GM23338 (cell line): ENCODE results near the gene ZFPL1. TPM values are rescaled to one million over a fixed set of nuclear protein-coding genes. Genes with fewer than 3 reads are reported as not detected.

Experiments used
- ATAC-seq: fragments of 200-7000 bp; cut with Tn5 transposase; 3 replicates; pipeline ENCODE4 v1.9.1; 2020
- DNase-seq: peaks from one replicate; pipeline ENCODE4 v3.0.0-alpha.2; 2015; ENCODE audit warnings: low spot score
- H2AFZ ChIP-seq: fragments of 200-600 bp; sonication (generic); 2 replicates; pipeline ENCODE4 v1.8.0; 2016; ENCODE audit warnings: antibody characterized with exemption, mild to moderate bottlenecking, moderate library complexity
- H3F3A ChIP-seq: fragments of 200-600 bp; sonication (generic); replicated peaks from 2 replicates; pipeline ENCODE4 v1.8.0; 2017; ENCODE audit warnings: antibody characterized with exemption, mixed run types, low read depth
- H3K27ac ChIP-seq: fragments of 200-600 bp; sonication (generic); 2 replicates; pipeline ENCODE4 v1.6.1; 2016; ENCODE audit warnings: low read depth
- H3K27me3 ChIP-seq: fragments of 200-600 bp; sonication (generic); 2 replicates; pipeline ENCODE4 v1.8.0; 2016; ENCODE audit warnings: mild to moderate bottlenecking, mixed run types, moderate library complexity; ENCODE audit not compliant: insufficient read depth
- H3K36me3 ChIP-seq: fragments of 200-600 bp; sonication (generic); 2 replicates; pipeline ENCODE4 v1.8.0; 2016; ENCODE audit warnings: mild to moderate bottlenecking; ENCODE audit not compliant: insufficient read depth
- H3K4me1 ChIP-seq: fragments of 200-600 bp; sonication (generic); 2 replicates; pipeline ENCODE4 v1.8.0; 2016; ENCODE audit warnings: mild to moderate bottlenecking, moderate library complexity; ENCODE audit not compliant: insufficient read depth
- H3K4me2 ChIP-seq: fragments of 200-600 bp; sonication (generic); 2 replicates; pipeline ENCODE4 v1.7.1; 2017; ENCODE audit warnings: mixed run types
- H3K4me3 ChIP-seq: fragments of 200-600 bp; sonication (generic); 2 replicates; pipeline ENCODE4 v1.6.1; 2016; ENCODE audit warnings: mixed run types
- H3K79me2 ChIP-seq: fragments of 200-600 bp; sonication (generic); replicated peaks from 2 replicates; pipeline ENCODE4 v1.8.0; 2017; ENCODE audit warnings: mild to moderate bottlenecking; ENCODE audit not compliant: insufficient read depth
- H3K9me2 ChIP-seq: fragments of 200-600 bp; sonication (generic); 2 replicates; pipeline ENCODE4 v1.8.0; 2017; ENCODE audit not compliant: insufficient read depth
- H4K20me1 ChIP-seq: fragments of 200-600 bp; sonication (generic); replicated peaks from 2 replicates; pipeline ENCODE4 v1.8.0; 2017; ENCODE audit warnings: mild to moderate bottlenecking; ENCODE audit not compliant: insufficient read depth
- H3K27ac Mint-ChIP-seq: 2 replicates; pipeline ENCODE4 v1.8.0; 2020; ENCODE audit warnings: inconsistent platforms, mild to moderate bottlenecking, moderate library complexity, mixed read lengths
- H3K27me3 Mint-ChIP-seq: 3 replicates; pipeline ENCODE4 v1.8.0; 2022; ENCODE audit warnings: low read depth, mild to moderate bottlenecking, moderate library complexity, mixed read lengths, inconsistent platforms; ENCODE audit not compliant: insufficient read depth, poor library complexity
- H3K36me3 Mint-ChIP-seq: 3 replicates; pipeline ENCODE4 v1.8.0; 2021; ENCODE audit warnings: low read depth, mild to moderate bottlenecking, inconsistent platforms, moderate library complexity, mixed read lengths
- H3K4me1 Mint-ChIP-seq: 3 replicates; pipeline ENCODE4 v1.8.0; 2020; ENCODE audit warnings: mild to moderate bottlenecking, inconsistent platforms, mixed read lengths
- H3K4me3 Mint-ChIP-seq: 3 replicates; pipeline ENCODE4 v1.8.0; 2021; ENCODE audit warnings: moderate library complexity, mild to moderate bottlenecking, inconsistent platforms, mixed read lengths
- H3K9me3 Mint-ChIP-seq: 3 replicates; pipeline ENCODE4 v1.8.0; 2020; ENCODE audit warnings: moderate library complexity, mild to moderate bottlenecking, inconsistent platforms, mixed read lengths
- CREB1 ChIP-seq: fragments of 250-450 bp; sonication (Bioruptor Pico); IDR thresholded peaks from 2 replicates; pipeline ENCODE4 v1.5.0; 2020; ENCODE audit warnings: low read depth, mild to moderate bottlenecking, moderate library complexity
- ETS1 ChIP-seq: IDR thresholded peaks from 2 replicates; pipeline ENCODE4 v1.6.1; 2016; ENCODE audit warnings: antibody characterized with exemption
- EZH2phosphoT487 ChIP-seq: fragments of 200-600 bp; sonication (generic); IDR thresholded peaks from one replicate; pipeline ENCODE4 v1.8.1; 2018; ENCODE audit warnings: antibody characterized with exemption; ENCODE audit not compliant: unreplicated experiment
- JUNB ChIP-seq: IDR thresholded peaks from one replicate; pipeline ENCODE4 v1.6.1; 2016; ENCODE audit warnings: antibody characterized with exemption; ENCODE audit not compliant: unreplicated experiment
- NANOG ChIP-seq: IDR thresholded peaks from 2 replicates; pipeline ENCODE4 v1.6.1; 2016; ENCODE audit warnings: antibody characterized with exemption, borderline replicate concordance
- POLR2AphosphoS5 ChIP-seq: IDR thresholded peaks from 2 replicates; pipeline ENCODE4 v1.6.1; 2016; ENCODE audit warnings: antibody characterized with exemption, low read depth
- STAT1 ChIP-seq: IDR thresholded peaks from one replicate; pipeline ENCODE4 v1.6.1; 2016; ENCODE audit warnings: antibody characterized with exemption; ENCODE audit not compliant: unreplicated experiment
- ZNF462 ChIP-seq: fragments of 250-450 bp; sonication (Bioruptor Pico); IDR thresholded peaks from 2 replicates; pipeline ENCODE4 v1.5.0; 2020; ENCODE audit warnings: mild to moderate bottlenecking, moderate library complexity
- polyA plus RNA-seq: library from polyadenylated mRNA; unstranded; fragments of >200 nt; fragmentation: Nextera tagmentation; extraction: Ambion mirVana; gene quantifications from 2 replicates; pipeline ENCODE4 v1.2.1, GENCODE V29; 2016
- total RNA-seq: library from RNA; depleted of rRNA; stranded (reverse); fragments of >200 nt; shearing (Covaris generic); gene quantifications from 2 replicates; pipeline ENCODE4 v1.2.3, GENCODE V29; 2014

Gene ZFPL1
- total and polyA plus RNA-seq, 2 experiments from 2014 or later: 26.3 to 26.8 TPM

- Mint-ChIP-seq H3K27me3 (peaks cover 2% of the 10 kb centered on the region), H3K4me1 (peaks cover 32% of the 10 kb centered on the region), H3K9me3 (no peaks in the 10 kb centered on the region), H3K4me3 (peak overlapping the region; percentile 60), H3K27ac (peak overlapping the region; percentile 93), H3K36me3 (no peaks in the 10 kb centered on the region)
- H3K79me2 ChIP-seq: no peaks in the 10 kb centered on the region
- H3K4me2 ChIP-seq: peak overlapping the region; percentile 62; the same call in 1 of the 2 replicates
- H3K27me3 ChIP-seq: no peaks in the 10 kb centered on the region
- no peaks in the 10 kb centered on the region for H3K9me2 ChIP-seq
- H3K4me1 ChIP-seq: peaks cover 13% of the 10 kb centered on the region
- DNase-seq: peak; percentile 77
- no peak overlapping the region for H3K4me3 ChIP-seq
- H3F3A ChIP-seq: no peaks in the 10 kb centered on the region
- no peaks in the 10 kb centered on the region for H4K20me1 ChIP-seq
- H2AFZ ChIP-seq: peak overlapping the region; percentile 89; the same call in 1 of the 2 replicates
- peak; percentile 85 for ATAC-seq
- H3K36me3 ChIP-seq: no peaks in the 10 kb centered on the region
- no peak for TF ChIP-seq EZH2phosphoT487
- peak; percentile 26; the same call in 1 of the 2 replicates for TF ChIP-seq POLR2AphosphoS5
- no peak for TF ChIP-seq NANOG
- H3K27ac ChIP-seq: peak overlapping the region; percentile 77; the same call in 1 of the 2 replicates
Observed at GRCh38 chr11:65066805-65067291, 17.2 kb upstream of the ZFPL1 start.

- peak overlapping the region; percentile 39; the same call in 2 of the 3 replicates for H3K4me3 Mint-ChIP-seq
- ATAC-seq (peak; percentile 8), DNase-seq (no peak)
- peaks cover 32% of the 10 kb centered on the region for H3K4me1 Mint-ChIP-seq
- no peaks in the 10 kb centered on the region for H4K20me1 ChIP-seq
- peaks cover 13% of the 10 kb centered on the region for H3K4me1 ChIP-seq
- TF ChIP-seq NANOG: no peak
- TF ChIP-seq ETS1: no peak
- TF ChIP-seq STAT1: no peak
- TF ChIP-seq CREB1: no peak
- no peak for TF ChIP-seq JUNB
- no peaks in the 10 kb centered on the region for H3K9me3 Mint-ChIP-seq
- no peak overlapping the region for H3K4me3 ChIP-seq
- no peaks in the 10 kb centered on the region for H3K36me3 ChIP-seq
- H3K36me3 Mint-ChIP-seq: no peaks in the 10 kb centered on the region
- no peaks in the 10 kb centered on the region for H3K79me2 ChIP-seq
- peaks cover 5% of the 10 kb centered on the region for H3K27me3 Mint-ChIP-seq
- 0 out of 2 replicates have a peak overlapping the region, but pooled peaks have one; percentile 77 for H3K27ac ChIP-seq
- no peaks in the 10 kb centered on the region for H3K27me3 ChIP-seq
- 0 out of 2 replicates have a peak overlapping the region, but pooled peaks have one; percentile 89 for H2AFZ ChIP-seq
- H3K4me2 ChIP-seq: 0 out of 2 replicates have a peak overlapping the region, but pooled peaks have one; percentile 62
- H3F3A ChIP-seq: no peaks in the 10 kb centered on the region
- H3K27ac Mint-ChIP-seq: peak overlapping the region; percentile 93
- no peaks in the 10 kb centered on the region for H3K9me2 ChIP-seq
Observed at GRCh38 chr11:65067446-65067845, 16.6 kb upstream of the ZFPL1 start.

GRCh38 chr11:65069217-65069616, 14.8 kb upstream of the ZFPL1 start:
- no peaks in the 10 kb centered on the region for H3K36me3 Mint-ChIP-seq
- H4K20me1 ChIP-seq: no peaks in the 10 kb centered on the region
- H3K36me3 ChIP-seq: no peaks in the 10 kb centered on the region
- peaks cover 32% of the 10 kb centered on the region for H3K4me1 Mint-ChIP-seq
- DNase-seq (no peak), ATAC-seq (no peak)
- no peaks in the 10 kb centered on the region for H3K9me2 ChIP-seq
- no peaks in the 10 kb centered on the region for H3K27me3 ChIP-seq
- H3K9me3 Mint-ChIP-seq: no peaks in the 10 kb centered on the region
- no peak overlapping the region for H3K4me3 Mint-ChIP-seq
- H3K79me2 ChIP-seq: no peaks in the 10 kb centered on the region
- H3K27ac Mint-ChIP-seq: no peak overlapping the region
- H3K4me3 ChIP-seq: no peak overlapping the region
- H3K27ac ChIP-seq: no peak overlapping the region
- peaks cover 12% of the 10 kb centered on the region for H3K27me3 Mint-ChIP-seq
- no peak overlapping the region for H2AFZ ChIP-seq
- peaks cover 13% of the 10 kb centered on the region for H3K4me1 ChIP-seq
- H3K4me2 ChIP-seq: no peak overlapping the region
- H3F3A ChIP-seq: no peaks in the 10 kb centered on the region
- TF ChIP-seq ETS1 (no peak), STAT1 (no peak), ZNF462 (CRISPR knock-in tag) (no peak)
